RWPE1 (cell line): ENCODE results near the gene ARMH4.
A peak's percentile ranks its signal among the peaks of the same experiment; 100 is the strongest.

ENCODE experiments used
- CTCF ChIA-PET: fragments of 350-600 bp; sonication (Branson Sonifier 250); formaldehyde crosslinking; extraction: SDS; loops from one replicate; lab custom pipeline; 2021; lab: Yijun Ruan, JAX
- POLR2A ChIA-PET: fragments of 400-600 bp; formaldehyde crosslinking; extraction: SDS; loops from one replicate; lab custom pipeline; 2020; ENCODE audit warnings: antibody characterized with exemption; ENCODE audit not compliant: low non-redundant PET; lab: Yijun Ruan, JAX
- DNase-seq: peaks from one replicate; pipeline ENCODE4 v3.0.0; 2012; ENCODE audit warnings: low spot score
- H3K27ac ChIP-seq: fragments of 450-650 bp; 2 replicates; pipeline ENCODE4 v1.5.1; 2017
- TF ChIP-seq, protein P1 (sequence below): fragments of 450-650 bp; conservative IDR thresholded peaks from 2 replicates; pipeline ENCODE4 v1.5.1; 2017; ENCODE audit warnings: low read depth, mild to moderate bottlenecking

Gene ARMH4, protein sequence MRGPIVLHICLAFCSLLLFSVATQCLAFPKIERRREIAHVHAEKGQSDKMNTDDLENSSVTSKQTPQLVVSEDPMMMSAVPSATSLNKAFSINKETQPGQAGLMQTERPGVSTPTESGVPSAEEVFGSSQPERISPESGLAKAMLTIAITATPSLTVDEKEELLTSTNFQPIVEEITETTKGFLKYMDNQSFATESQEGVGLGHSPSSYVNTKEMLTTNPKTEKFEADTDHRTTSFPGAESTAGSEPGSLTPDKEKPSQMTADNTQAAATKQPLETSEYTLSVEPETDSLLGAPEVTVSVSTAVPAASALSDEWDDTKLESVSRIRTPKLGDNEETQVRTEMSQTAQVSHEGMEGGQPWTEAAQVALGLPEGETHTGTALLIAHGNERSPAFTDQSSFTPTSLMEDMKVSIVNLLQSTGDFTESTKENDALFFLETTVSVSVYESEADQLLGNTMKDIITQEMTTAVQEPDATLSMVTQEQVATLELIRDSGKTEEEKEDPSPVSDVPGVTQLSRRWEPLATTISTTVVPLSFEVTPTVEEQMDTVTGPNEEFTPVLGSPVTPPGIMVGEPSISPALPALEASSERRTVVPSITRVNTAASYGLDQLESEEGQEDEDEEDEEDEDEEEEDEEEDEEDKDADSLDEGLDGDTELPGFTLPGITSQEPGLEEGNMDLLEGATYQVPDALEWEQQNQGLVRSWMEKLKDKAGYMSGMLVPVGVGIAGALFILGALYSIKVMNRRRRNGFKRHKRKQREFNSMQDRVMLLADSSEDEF

DNA sequence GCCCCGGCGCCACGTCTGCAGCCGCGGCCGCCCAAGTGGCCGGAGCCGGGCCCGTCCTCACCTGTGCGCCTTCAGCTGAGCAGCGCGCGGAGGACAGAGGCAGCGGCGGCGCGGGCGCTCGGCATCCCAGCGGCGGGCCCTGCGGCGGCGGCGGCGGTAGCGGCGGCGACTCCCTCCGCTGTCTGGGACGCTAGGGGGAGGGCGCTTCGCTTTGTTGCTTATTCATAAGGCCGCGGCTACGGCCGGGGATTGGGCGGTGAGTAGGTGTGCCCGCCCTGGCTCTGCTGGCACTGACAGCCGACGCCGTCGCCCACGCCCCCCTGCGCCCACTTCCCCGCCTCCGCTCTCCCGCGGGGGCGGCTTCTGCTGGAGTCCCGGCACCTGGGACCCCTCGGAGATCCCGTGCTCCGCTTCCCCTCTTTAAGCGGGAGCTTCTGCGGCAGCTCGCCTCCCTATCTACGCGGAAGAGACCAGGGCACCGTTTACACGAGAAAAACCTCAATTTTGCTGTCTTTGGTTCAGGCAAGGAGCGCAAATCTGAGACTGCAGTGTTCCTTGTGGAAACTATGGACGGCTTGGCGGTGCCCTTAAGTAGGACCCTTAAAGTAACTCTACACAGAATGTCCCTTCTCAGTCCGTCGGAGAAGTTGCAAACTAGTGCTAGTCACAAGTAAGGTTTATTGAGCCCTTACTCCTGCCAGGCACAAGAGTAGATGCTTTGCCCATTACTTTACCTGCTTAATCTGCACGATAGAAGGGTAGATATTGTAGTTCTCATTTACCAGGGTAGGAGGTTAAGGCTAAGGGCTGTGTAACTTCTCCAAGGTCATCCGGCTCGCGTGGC is at the start of gene ARMH4:
Gene ARMH4 (minus strand): TSS at position 200 of the 844 bp plus-strand sequence. CDS start 12,855 bp downstream, outside the sequence.
- DNase-seq: peak; percentile 69
- H3K27ac ChIP-seq: no peak within 1 kb of the TSS
- ChIA-PET POLR2A (no interaction called here), CTCF (no interaction called here)
- TF ChIP-seq, protein P1, sequence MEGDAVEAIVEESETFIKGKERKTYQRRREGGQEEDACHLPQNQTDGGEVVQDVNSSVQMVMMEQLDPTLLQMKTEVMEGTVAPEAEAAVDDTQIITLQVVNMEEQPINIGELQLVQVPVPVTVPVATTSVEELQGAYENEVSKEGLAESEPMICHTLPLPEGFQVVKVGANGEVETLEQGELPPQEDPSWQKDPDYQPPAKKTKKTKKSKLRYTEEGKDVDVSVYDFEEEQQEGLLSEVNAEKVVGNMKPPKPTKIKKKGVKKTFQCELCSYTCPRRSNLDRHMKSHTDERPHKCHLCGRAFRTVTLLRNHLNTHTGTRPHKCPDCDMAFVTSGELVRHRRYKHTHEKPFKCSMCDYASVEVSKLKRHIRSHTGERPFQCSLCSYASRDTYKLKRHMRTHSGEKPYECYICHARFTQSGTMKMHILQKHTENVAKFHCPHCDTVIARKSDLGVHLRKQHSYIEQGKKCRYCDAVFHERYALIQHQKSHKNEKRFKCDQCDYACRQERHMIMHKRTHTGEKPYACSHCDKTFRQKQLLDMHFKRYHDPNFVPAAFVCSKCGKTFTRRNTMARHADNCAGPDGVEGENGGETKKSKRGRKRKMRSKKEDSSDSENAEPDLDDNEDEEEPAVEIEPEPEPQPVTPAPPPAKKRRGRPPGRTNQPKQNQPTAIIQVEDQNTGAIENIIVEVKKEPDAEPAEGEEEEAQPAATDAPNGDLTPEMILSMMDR: no peak

DNA sequence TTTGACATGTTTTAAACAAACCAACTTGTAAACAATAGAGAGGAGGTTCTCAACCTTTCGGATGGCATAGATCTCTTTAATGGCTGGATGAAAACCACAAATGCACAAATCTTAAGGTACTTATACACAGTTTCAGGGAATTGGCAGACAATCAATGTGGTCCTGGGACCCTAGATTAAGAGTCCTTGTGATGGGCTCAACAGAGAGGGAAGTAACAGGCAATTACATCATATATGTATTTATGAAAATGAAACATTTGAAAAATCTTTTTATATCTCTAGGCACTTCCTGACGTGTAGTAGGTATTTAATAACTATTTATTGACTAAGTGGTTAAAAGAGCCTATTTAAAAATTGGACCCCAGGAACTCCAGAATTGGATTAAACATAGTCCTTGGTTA is 48.8 kb upstream of the ARMH4 start:
- DNase-seq: no peak
- H3K27ac ChIP-seq: no peak overlapping the region
- ChIA-PET CTCF (no interaction called here), POLR2A (no interaction called here)
- TF ChIP-seq, protein P1: no peak

DNA sequence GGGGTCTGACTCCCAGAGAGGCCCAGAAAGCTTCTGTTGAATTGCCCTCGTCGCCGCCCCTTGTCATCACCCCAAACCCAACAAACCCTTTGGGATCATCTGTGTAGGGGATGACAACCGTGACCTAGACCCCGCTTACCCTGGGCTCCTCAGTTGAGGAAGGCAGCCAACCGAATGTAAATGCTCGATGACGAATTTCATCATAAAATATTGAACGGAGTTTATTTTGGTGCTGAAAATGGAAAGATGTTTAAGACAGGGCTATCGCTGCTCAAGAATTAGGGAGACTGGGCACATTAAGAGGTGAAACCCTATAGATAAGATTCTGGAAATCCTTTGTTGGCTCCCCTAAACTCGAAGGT is 48.4 kb upstream of the ARMH4 start:
- ChIA-PET POLR2A (no interaction called here), CTCF (no interaction called here)
- TF ChIP-seq, protein P1: no peak
- DNase-seq: peak; percentile 2
- peak overlapping the region; percentile 86 for H3K27ac ChIP-seq

DNA sequence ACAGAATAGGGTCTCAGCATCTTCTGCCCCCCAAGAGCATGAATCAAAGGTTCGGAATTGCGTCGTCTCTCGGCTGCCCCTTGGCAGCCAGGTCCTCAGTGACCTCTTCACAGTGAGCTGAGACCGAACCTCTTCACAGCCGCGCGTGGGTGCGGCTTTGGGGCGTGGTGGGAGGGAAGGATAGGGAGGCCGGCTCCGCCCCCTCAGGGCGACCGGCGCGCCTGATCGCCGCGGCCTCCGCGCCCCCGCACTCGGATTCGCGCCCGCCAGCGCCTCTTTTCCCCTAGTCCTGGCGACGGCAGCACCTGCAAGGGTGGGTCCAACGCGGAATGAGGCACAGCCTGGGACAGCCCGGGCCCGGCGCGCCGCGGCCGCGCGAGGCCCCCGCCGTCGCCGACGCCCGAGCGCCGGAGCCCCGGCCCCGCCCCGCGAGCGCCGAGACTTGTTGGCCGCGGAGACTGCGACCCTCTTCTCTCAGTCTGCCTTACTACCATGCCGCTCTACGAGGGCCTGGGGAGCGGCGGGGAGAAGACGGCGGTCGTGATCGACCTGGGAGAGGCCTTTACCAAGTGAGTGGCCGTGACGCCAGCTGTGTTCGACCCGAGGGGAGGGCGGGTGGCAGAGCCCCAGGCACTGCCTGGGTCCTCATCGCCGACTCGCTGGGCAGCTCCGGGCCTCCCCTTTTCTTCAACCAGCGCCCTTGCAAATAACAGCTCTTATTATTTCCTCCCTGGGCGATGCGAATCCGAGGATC is 47.9 kb upstream of the ARMH4 start, which contains the start of gene ACTR10:
Gene ACTR10 (plus strand): TSS at position 424 of the 754 bp plus-strand sequence. CDS start 69 bp downstream, at position 493.
- TF ChIP-seq, protein P1: no peak
- DNase-seq: peak; percentile 84
- H3K27ac ChIP-seq: peak within 1 kb of the TSS; percentile 86
- CTCF ChIA-PET: no interaction called here
- POLR2A ChIA-PET: no interaction called here

DNA sequence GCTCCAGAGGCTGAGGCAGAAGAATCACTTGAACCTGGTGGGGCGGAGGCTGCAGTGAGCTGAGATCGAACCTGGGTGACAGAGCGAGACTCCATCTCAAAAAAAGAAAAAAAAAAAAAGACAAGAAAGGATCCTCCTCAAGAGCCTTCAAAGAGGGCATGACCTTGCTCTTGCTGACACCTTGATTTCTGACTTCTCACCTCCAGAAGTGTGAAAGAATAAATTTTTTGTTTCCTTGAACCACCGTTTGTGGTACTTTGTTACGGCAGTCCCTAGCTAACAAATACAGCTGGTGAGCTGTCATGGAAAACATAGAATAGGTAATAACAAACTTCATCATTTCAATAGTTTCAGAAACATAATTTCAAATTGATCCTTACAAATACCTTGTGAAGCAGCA is 46.1 kb upstream of the ARMH4 start:
- TF ChIP-seq, protein P1: no peak
- ChIA-PET CTCF (no interaction called here), POLR2A (no interaction called here)
- DNase-seq: no peak
- H3K27ac ChIP-seq: no peak overlapping the region
